HUES64 (cell line): Measurements from ENCODE around the gene ERC1.

Experiments
- H3K27ac ChIP-seq: 2 replicates; pipeline ENCODE4 v1.7.0; 2013; ENCODE audit warnings: low read depth, low read length, inconsistent platforms
- H3K27me3 ChIP-seq: 2 replicates; pipeline ENCODE4 v1.6.1; 2013; ENCODE audit warnings: mild to moderate bottlenecking, low read length; ENCODE audit not compliant: insufficient read depth
- H3K36me3 ChIP-seq: 2 replicates; pipeline ENCODE4 v1.6.1; 2013; ENCODE audit warnings: mild to moderate bottlenecking, low read length; ENCODE audit not compliant: insufficient read depth
- H3K4me1 ChIP-seq: 2 replicates; pipeline ENCODE4 v1.6.1; 2013; ENCODE audit warnings: mild to moderate bottlenecking, low read length, moderate library complexity; ENCODE audit not compliant: insufficient read depth
- H3K4me3 ChIP-seq: 2 replicates; pipeline ENCODE4 v1.5.1; 2013; ENCODE audit warnings: mild to moderate bottlenecking, low read length, moderate library complexity
- H3K9ac ChIP-seq: 2 replicates; pipeline ENCODE4 v1.6.1; 2013; ENCODE audit warnings: mild to moderate bottlenecking, low read depth, low read length
- H3K9me3 ChIP-seq: 2 replicates; pipeline ENCODE4 v1.6.1; 2013; ENCODE audit warnings: low read depth, low read length; ENCODE audit not compliant: insufficient read depth
- WGBS: fragments of 150-250, 120-280 bp; methylation state at CpG from one replicate; pipeline ENCODE4 v1.1.7; 2013; ENCODE audit warnings: missing lambda C conversion rate; 5-methylcytosine and 5-hydroxymethylcytosine counted together

ERC1 gene

DNA sequence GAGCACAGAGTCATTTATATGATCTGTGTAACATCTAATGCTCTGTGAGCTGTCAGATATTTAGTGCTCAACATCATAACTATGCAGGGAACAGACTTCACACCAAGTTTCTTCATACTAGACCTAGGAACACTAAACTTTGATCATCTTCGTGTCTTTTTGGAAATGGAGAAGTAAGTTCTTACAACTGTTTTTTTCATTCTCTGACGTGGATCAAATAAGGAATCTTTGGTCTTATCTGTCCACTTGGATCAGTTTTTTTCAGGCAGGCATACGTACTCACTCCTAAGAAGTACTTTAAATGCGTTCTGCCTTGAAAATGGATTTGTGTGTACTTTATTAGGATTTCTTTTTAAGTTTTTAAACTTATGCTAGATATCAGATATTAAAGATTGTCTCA, 412.4 kb downstream of the ERC1 start:
- Histone ChIP-seq H3K4me3 (no peak overlapping the region), H3K27ac (no peak overlapping the region), H3K4me1 (no peaks in the 10 kb centered on the region), H3K9ac (no peak overlapping the region), H3K36me3 (peaks cover 1% of the 10 kb centered on the region; the same call in 1 of the 2 replicates), H3K27me3 (no peaks in the 10 kb centered on the region), H3K9me3 (no peaks in the 10 kb centered on the region)
- WGBS = 96% methylated on average over 4 of the region's 4 CpGs

DNA sequence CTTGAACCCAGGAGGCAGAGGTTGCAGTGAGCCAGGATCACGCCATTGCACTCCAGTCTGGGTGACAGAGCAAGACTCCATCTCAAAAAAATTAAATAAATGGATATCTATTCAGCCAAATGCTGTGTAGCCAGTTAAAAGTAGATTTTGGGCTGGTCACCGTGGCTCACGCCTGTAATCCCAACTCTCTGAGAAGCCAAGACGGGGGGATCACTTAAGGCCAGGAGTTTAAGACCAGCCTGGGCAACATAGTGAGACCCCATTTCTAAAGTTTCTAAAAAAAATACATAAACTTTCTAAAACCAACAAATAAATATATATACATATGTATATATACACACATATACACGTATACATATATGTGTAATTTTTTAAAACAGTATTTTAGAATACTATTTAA, 414.6 kb downstream of the ERC1 start:
- H3K27me3 ChIP-seq = no peaks in the 10 kb centered on the region
- WGBS = 98% methylated on average over 4 of the region's 5 CpGs
- H3K4me1 ChIP-seq = no peaks in the 10 kb centered on the region
- no peak overlapping the region for H3K4me3 ChIP-seq
- no peak overlapping the region for H3K27ac ChIP-seq
- no peak overlapping the region for H3K9ac ChIP-seq
- H3K36me3 ChIP-seq = peaks cover 10% of the 10 kb centered on the region
- no peaks in the 10 kb centered on the region for H3K9me3 ChIP-seq

- Histone ChIP-seq H3K27ac (no peak overlapping the region), H3K36me3 (peaks cover 10% of the 10 kb centered on the region), H3K4me3 (no peak overlapping the region), H3K9me3 (no peaks in the 10 kb centered on the region), H3K4me1 (no peaks in the 10 kb centered on the region), H3K27me3 (no peaks in the 10 kb centered on the region), H3K9ac (no peak overlapping the region)
- 80% methylated on average over 1 of the region's 1 CpG for WGBS
These were observed 419.8 kb downstream of the ERC1 start for GRCh38 chr12:1410794-1411193.

DNA sequence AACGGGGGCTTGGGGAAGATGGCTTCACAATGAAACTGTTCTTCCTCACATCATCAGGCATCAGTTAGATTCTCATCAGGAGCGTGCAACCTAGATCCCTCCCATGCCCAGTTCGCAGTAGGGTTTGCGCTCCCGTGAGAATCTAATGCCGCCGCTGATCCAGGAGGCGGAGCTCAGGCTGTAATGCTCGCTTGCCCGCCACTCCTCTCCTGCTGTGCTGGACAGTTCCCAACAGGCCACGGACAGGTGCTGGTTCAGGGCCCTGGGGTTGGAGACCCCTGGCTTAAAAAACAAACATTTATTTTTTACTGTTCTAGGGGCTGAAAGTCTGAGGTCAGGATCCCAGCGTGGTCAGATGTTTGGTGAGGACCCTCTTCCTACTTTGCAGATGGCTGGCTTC, 422.9 kb downstream of the ERC1 start:
- H3K4me1 ChIP-seq = peaks cover 10% of the 10 kb centered on the region
- H3K9ac ChIP-seq = no peak overlapping the region
- peaks cover 4% of the 10 kb centered on the region for H3K36me3 ChIP-seq
- 94% methylated on average over 12 of the region's 12 CpGs for WGBS
- no peak overlapping the region for H3K27ac ChIP-seq
- no peak overlapping the region for H3K4me3 ChIP-seq
- H3K27me3 ChIP-seq = peaks cover 10% of the 10 kb centered on the region
- no peaks in the 10 kb centered on the region for H3K9me3 ChIP-seq

DNA sequence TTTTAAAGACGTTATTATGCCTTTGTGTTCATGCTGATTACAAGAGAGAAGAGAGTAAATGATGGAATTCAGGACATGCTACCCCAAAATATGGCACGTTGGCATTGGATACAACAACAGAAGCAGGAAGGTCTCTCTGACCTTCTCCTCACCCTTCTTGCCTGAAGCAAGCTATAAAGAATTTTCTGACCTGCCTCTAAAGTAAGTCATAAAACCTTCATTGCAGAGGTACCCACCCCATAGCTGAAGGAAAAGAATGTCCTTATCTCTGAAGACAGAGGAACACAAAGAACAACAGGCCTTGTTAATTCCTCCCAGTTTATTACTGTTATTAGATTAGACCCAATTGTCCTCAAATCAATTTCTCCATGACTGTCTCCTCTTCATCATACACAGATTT, 427.1 kb downstream of the ERC1 start:
- 100% methylated on average over 2 of the region's 2 CpGs for WGBS
- peaks cover 5% of the 10 kb centered on the region for H3K36me3 ChIP-seq

DNA sequence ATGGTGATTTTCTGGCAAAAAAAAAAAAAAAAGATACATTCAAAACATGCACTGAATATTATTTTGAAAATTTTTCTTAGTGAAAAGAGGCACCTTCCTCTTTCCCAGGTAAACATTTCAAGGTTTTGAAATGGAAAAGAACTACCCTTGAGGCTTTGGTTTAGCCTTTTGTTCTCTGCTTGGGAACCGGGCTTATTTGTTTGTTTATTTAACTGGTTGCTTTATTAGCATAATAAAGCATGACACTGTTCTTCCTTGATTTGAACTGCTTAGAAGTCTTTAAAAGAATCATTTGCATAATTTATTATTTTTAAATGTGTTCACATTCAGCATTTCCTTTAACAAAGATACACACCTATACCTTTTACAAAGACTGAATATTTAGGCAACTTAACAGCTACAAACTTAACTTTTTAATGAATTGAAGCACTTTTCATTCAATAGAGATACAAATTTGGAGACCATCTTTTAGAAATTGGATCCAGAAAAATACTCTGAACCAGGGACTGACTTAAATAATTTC, 428.9 kb downstream of the ERC1 start:
- peaks cover 13% of the 10 kb centered on the region for H3K9me3 ChIP-seq
- peak overlapping the region; percentile 68; the same call in 1 of the 2 replicates for H3K27ac ChIP-seq
- H3K9ac ChIP-seq = no peak overlapping the region
- H3K4me1 ChIP-seq = peaks cover 22% of the 10 kb centered on the region
- 0% methylated on average over 1 of the region's 1 CpG for WGBS
- peaks cover 11% of the 10 kb centered on the region for H3K27me3 ChIP-seq
- no peak overlapping the region for H3K4me3 ChIP-seq
- peaks cover 5% of the 10 kb centered on the region for H3K36me3 ChIP-seq

More for the DNA sequence above, 427.1 kb downstream of the ERC1 start:
- Histone ChIP-seq H3K9me3 (peaks cover 13% of the 10 kb centered on the region), H3K4me1 (peaks cover 19% of the 10 kb centered on the region), H3K4me3 (no peak overlapping the region), H3K27me3 (peaks cover 11% of the 10 kb centered on the region), H3K27ac (no peak overlapping the region), H3K9ac (no peak overlapping the region)

DNA sequence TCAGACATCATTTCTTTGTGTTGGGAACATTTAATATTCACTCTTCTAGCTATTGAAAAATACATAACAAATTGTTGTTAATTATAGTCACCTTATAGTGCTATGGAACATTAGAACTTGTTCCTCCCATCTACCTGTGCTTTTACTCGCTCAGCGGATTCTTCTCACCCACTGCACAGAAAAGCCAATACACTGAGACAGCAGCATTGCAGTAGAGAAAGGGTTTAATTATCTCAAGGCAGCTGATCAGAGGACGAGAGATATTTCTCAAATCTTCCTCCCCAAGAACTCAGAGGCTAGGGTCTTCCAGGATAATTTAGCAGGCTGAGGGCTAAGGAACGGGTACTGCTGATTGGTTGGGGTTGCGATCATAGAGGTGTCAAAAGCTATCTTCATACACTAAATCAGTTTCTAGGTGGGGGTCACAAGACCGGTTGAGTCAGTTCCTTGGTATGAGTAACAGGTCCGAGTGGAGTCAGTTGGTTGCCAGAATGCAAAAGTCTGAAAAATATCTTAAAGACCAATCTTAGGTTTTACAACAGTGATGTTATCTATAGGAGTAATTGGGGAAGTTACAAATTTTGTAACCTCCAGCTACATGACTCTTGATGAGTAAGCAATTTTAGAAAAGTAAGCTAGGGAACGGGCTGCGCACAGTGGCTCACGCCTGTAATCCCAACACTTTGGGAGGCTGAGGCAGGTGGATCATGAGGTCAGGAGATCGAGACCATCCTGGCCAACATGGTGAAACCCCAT, 430.2 kb downstream of the ERC1 start:
- WGBS = 95% methylated on average over 10 of the region's 11 CpGs
- H3K9ac ChIP-seq = no peak overlapping the region
- peaks cover 11% of the 10 kb centered on the region for H3K27me3 ChIP-seq
- peaks cover 13% of the 10 kb centered on the region for H3K9me3 ChIP-seq
- peaks cover 5% of the 10 kb centered on the region for H3K36me3 ChIP-seq
- no peak overlapping the region for H3K27ac ChIP-seq
- H3K4me1 ChIP-seq = peaks cover 22% of the 10 kb centered on the region
- no peak overlapping the region for H3K4me3 ChIP-seq

- Histone ChIP-seq H3K27me3 (peaks cover 11% of the 10 kb centered on the region), H3K27ac (no peak overlapping the region), H3K4me1 (peaks cover 15% of the 10 kb centered on the region), H3K4me3 (no peak overlapping the region), H3K36me3 (peaks cover 5% of the 10 kb centered on the region), H3K9me3 (peaks cover 13% of the 10 kb centered on the region), H3K9ac (no peak overlapping the region)
- WGBS = 96% methylated on average over 4 of the region's 4 CpGs
These were observed 431.7 kb downstream of the ERC1 start for GRCh38 chr12:1422604-1423315.

- Histone ChIP-seq H3K4me1 (0 out of 2 replicates have a peak, but pooled peaks cover 3% of the 10 kb centered on the region), H3K36me3 (peaks cover 5% of the 10 kb centered on the region), H3K27me3 (no peaks in the 10 kb centered on the region), H3K4me3 (no peak overlapping the region), H3K27ac (no peak overlapping the region), H3K9ac (no peak overlapping the region), H3K9me3 (peaks cover 13% of the 10 kb centered on the region)
- WGBS = 89% methylated on average over 4 of the region's 4 CpGs
These were observed 433.8 kb downstream of the ERC1 start for GRCh38 chr12:1424674-1425395.

DNA sequence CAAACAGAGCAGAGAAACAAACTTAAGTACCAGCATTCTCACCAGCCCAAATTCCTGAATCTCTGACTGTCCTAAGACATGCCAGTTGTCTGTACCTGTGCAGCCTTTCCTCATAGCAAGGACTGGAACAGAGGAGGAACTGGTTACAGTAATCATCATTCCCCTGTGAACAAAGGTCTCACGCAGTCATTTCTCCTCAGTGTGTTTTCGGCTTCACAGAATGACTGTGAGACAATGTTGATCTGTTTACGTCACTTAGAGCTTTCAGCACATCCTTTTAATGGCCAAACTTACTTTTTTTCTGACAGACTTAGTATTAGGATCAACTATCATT, 434.3 kb downstream of the ERC1 start:
- H3K9me3 ChIP-seq = peaks cover 13% of the 10 kb centered on the region
- WGBS = 93% methylated on average over 3 of the region's 3 CpGs
- H3K27ac ChIP-seq = no peak overlapping the region
- no peak overlapping the region for H3K9ac ChIP-seq
- peaks cover 5% of the 10 kb centered on the region for H3K36me3 ChIP-seq
- H3K4me1 ChIP-seq = 0 out of 2 replicates have a peak, but pooled peaks cover 3% of the 10 kb centered on the region
- H3K4me3 ChIP-seq = no peak overlapping the region
- no peaks in the 10 kb centered on the region for H3K27me3 ChIP-seq

DNA sequence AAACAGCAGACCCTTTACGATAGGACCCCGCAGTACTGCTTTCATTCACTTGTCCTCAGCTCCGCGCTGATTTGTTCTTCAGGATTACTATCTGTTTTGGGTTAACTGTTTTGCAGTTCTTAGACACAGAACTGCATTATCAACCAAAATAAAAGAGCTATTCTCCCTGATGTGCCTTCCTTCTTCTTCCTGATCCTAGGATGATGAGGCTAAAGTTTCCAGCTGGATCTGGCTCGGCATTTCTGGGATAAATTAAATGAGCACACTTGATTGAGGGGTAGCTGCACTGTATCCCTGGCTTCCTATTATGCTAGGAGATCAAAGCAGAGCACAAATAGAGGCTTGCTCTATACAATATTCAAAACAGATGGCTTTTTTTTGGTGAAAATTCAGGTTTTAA, 437.6 kb downstream of the ERC1 start:
- Histone ChIP-seq H3K36me3 (no peaks in the 10 kb centered on the region), H3K4me1 (0 out of 2 replicates have a peak, but pooled peaks cover 3% of the 10 kb centered on the region), H3K27me3 (no peaks in the 10 kb centered on the region), H3K4me3 (no peak overlapping the region), H3K27ac (no peak overlapping the region), H3K9ac (no peak overlapping the region), H3K9me3 (no peaks in the 10 kb centered on the region)
- 95% methylated on average over 5 of the region's 5 CpGs for whole genome bisulfite sequencing
